SW 1271 (cell line): ENCODE results near the gene PRPSAP1.
"Not testable (repeated sequence)": the region's sequence is repeated elsewhere in the genome, so short reads cannot be mapped to it uniquely, and the experiment has no call there.

ENCODE experiments used
- DNase-seq, 2 experiments: peaks; one replicate each; lab custom pipeline; 2025; lab: John Stamatoyannopoulos, UW

Gene PRPSAP1

DNA sequence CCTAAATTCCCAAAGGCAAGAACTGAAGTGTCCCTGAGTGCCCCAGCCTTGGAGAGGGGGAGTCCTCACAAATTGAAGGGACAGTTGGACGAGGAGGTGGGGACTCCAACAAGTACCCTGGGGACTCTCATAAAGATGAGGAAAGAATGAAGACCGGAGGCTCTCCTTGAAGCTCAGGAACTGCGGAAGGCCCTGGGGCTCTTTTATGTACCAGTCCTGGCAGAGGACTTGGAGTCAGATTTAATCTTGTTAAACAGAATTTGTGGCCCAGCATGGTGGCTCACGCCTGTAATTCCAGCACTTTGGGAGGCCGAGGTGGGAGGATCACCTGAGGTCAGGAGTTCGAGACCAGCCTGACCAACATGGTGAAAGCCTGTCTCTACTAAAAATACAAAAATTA is 6.1 kb upstream of the PRPSAP1 start:
- not testable (repeated sequence) for DNase-seq

GRCh38 chr17:76359375-76359774 is 5.7 kb upstream of the PRPSAP1 start:
- no peak for DNase-seq

GRCh38 chr17:76357597-76358158 is 4.0 kb upstream of the PRPSAP1 start:
- no peak for DNase-seq

DNA sequence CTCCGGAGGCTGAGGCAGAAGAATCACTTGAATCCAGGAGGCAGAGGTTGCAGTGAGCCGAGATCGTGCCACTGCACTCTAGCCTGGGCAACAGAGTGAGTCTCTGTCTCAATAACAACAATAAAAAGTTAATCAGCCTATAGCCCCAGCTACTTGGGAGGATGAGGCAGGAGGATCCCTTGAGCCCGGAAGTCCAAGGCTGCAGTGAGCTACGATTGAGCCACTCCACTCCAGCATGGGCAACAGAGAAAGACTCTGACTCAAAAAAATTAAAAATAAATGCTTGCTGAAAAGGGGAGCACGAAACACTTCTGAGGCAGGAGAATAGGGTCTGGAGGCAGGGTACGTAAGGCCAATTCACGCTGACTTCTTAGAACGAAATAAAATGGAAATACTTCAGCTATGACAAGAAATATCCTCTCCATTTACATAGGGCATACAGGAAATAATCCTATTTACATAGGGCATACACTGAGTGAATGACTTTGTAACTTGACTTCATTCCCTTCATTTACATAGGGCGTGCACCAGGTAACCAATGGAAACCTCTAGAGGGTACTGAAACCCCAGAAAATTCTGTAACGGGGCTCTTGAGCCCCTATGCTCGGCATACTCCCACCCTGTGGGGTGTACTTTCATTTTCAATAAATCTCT is 3.2 kb upstream of the PRPSAP1 start:
- DNase-seq, result no peak

- no peak for DNase-seq
These were observed 1.1 kb upstream of the PRPSAP1 start for GRCh38 chr17:76354747-76355310.

GRCh38 chr17:76354317-76354729 is 607 bp upstream of the PRPSAP1 start:
- no peak for DNase-seq

GRCh38 chr17:76353004-76353598 is 615 bp downstream of the PRPSAP1 start:
- DNase-seq, result no peak

GRCh38 chr17:76351526-76352071 is 2.1 kb downstream of the PRPSAP1 start:
- no peak for DNase-seq

- no peak for DNase-seq
These were observed 3.3 kb downstream of the PRPSAP1 start for GRCh38 chr17:76350463-76350862.

- not testable (repeated sequence) for DNase-seq
These were observed 6.8 kb downstream of the PRPSAP1 start for GRCh38 chr17:76346936-76347335.

DNA sequence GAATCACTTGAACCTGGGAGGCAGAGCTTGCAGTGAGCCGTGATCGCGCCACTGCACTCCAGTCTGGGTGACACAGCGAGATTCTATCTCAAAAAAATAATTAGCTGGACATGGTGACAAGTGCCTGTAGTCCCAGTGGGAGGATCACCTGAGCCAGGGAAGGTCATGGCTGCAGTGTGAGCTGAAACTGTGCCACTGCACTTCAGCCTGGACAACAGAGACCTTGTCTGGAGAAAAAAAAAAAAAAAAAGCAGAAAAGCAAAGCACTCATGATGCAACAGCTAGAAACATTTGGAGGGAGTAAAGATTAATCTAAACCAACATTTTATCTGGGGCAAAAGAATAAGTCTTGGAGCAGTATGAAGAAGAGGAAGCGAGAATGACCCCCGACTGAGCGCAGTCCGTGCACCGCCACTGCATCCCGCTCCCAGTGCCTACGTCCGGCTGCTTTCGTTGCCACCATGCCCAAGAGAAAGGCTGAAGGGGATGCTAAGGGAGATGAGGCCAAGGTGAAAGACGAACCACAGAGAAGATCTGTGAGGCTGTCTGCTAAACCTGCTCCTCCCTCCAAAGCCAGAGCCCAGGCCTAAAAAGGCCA is 8.2 kb downstream of the PRPSAP1 start:
- DNase-seq, result no peak

DNA sequence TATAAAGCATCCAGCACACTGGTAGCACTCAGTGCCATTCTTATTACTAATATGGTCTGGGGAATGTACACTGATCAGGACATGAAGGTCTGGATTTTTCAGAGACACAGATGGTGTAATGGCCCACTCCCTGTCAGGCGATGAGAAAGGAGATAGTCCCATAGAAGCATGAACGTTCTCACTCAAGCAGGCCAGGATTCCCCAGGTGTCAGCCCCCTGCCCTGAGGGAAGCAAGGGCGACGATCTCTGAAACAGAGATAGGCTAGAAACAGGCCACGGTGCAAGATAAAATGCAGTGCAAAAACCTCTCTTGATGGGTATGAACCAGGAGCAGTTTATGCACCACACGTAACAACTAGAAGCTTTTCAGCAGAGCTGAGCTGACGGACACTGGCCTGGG is 10.6 kb downstream of the PRPSAP1 start:
- no peak for DNase-seq

- no peak for DNase-seq
These were observed 12.4 kb downstream of the PRPSAP1 start for GRCh38 chr17:76341301-76341700.

- peak in 1 of 2 experiments; percentile 22 for DNase-seq
These were observed 16.3 kb downstream of the PRPSAP1 start for GRCh38 chr17:76337413-76337777.

DNA sequence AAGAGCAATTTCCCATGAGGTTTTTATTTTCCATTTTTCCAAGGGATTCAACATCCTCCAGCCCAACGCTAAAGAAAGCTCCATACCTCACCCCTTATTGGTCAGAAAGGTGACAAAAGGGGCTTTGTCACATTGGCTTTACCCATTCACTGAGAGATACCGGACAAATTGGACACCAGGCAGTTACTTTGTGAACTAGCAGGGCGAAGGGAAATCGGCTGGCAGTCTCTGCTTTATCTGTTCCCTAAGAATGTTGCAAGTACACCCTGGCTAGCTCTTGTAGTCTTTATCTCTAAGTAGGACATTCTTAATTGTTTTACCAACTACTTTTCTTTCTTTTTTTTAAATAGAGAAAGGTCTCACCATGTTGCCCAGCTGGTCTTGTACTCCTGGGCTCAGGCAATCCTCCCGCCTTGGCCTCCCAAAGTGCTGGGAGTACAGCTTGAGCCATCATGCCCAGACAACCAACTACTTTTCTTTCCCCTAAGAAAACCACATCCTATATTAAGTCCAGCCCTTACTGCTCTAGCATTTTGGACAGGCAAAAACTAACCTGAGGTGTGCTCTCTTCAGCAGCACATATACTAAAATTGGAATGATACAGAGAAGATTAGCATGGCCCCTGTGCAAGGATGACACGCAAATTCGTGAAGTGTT is 16.8 kb downstream of the PRPSAP1 start:
- DNase-seq, result no peak

DNA sequence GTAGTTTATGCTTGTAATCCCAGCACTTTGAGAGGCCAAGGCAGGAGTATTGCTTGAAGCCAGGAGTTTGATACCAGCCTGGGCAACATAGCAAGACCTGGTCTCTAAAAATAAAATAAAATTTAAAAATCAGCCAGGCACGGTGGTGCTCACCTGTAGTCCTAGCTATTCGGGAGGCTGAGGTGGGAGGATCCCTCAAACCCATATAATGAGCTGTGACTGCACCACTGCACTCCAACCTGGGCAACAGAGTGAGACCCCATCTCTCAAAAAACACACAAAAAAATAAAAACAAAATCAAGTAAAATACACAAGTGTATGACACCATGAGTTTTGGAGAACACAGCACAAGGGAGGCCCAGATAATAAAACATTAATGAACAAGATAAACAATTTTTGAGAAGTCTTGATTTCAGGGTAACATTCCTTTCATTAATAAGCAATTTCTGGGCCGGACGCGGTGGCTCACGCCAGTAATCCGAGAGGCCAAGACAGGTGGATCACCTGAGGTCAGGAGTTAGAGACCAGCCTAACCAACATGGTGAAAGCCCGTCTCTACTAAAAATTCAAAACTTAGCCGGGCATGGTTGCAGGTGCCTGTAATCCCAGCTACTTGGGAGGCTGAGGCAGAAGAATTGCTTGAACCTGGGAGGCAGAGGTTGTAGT is 17.9 kb downstream of the PRPSAP1 start:
- no peak for DNase-seq

- no peak for DNase-seq
These were observed 19.8 kb downstream of the PRPSAP1 start for GRCh38 chr17:76333673-76334505.

GRCh38 chr17:76331083-76331482 is 22.6 kb downstream of the PRPSAP1 start:
- no peak for DNase-seq

DNA sequence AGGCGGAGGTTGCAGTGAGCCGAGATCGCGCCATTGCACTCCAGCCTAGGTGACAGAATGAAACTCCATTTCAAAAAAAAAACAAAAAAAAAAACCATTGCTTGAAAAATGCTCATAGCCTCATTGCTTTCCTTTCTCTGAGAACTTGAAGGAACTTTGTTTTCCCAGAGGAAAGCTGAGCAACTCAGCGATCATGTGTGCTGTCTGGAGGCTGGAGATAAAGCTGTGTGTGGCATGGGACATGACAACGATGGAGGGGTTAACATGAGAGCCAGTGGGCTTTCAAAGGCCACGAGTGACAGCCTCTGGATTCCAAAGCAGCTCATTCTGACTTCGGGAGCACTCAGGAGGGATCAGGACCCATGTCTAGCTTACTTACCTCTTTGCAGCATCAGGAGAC is 24.1 kb downstream of the PRPSAP1 start:
- DNase-seq, result no peak

DNA sequence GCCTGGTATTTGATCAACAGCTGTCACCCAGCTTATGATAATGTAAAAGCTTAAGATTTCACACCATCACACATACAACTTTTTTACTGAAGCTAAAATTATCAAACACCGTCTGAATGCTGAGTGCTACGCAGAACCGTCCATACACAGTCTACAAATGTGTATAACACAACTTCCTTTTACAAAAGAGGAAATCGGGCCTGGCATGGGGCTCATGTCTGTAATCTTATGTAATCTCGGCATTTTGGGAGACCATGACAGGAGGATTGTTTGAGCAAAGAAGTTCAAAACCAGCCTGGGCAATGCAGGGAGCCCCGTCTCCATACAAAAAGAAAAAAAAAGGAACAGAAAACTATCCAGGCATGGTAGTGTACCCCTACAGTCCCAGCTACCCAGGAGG is 26.0 kb downstream of the PRPSAP1 start:
- no peak for DNase-seq

DNA sequence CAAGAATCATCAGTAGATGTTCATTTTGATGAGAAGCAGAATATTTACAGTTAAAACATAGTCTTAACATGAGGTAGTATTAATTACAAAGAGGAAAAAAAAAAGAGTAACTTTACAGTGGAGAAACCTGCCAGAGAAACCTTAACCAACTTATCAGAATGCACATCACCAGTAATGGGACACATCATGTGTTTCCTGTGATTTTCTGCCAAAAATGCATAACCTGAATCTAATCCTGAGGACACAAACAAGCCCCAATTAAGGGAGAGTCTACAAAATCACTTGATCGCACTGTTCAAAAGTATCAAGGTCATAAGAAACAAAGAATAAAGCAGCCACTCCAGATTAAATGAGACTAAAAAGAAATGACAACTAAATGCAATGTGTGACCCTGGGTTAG is 27.4 kb downstream of the PRPSAP1 start:
- no peak for DNase-seq
